Non-pigmented ciliary epithelial cell (primary cell): ENCODE results near the gene SBF2.
A peak's percentile ranks its signal among the peaks of the same experiment; 100 is the strongest.

Experiments used
- DNase-seq: peaks from one replicate; pipeline ENCODE4 v3.0.0-alpha.2; 2010; ENCODE audit warnings: low read depth

SBF2 gene

DNA sequence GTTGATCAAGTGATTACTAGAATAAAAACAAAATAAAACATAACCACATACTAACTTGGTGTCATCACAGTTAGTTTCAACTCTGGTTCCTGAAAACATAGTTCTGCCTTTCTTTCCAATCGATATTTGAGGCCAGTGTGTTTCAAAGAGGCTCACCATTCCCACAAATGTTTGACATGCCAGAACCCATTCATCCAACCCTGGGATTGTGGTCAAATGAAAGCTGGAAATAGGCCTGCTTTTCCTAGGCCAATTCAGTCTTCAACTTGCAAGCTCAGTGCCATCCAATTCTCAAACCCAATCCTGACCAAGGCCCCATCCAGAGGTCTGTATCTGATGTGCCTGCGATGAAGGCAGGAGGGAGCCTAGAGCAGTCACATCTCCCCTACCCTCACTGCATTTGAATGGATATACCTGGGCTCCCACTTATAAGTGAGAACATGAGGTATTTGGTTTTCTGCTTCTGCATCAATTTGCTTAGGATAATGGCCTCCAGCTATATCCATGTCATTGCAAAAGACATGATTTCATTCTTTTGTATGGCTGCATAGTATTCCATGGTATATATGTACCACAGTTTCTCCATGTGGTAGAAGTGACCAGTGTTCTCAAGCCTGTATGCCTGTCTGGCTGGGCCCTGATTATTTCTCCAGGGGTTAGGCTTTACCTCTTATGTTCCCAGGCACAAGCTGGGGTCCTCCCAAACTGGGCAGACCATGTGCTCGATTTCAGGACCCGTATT is 486.9 kb downstream of the SBF2 start:
- DNase-seq = no peak

DNA sequence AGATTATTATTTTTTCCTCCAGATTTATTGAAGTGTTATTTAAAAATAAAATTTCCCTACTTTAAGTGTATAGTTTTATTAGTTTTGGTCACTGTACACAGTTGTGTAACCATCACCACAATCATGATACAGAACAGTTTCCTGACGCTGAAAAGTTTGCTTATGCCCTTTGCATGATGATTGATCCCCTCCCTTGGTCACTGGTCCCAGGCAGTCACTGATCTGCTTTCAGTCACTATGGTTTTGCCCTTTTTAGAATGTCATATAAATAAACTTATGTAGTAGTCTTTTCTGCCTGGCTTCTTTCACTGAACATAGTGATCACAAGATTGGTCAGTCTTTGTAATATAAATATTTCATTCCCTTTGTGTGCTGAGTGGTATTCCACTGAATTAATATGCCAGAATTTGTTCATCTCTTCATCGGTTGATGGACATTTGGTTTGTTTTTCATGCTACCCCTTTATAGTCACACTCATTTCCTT is 489.6 kb downstream of the SBF2 start:
- DNase-seq = no peak

DNA sequence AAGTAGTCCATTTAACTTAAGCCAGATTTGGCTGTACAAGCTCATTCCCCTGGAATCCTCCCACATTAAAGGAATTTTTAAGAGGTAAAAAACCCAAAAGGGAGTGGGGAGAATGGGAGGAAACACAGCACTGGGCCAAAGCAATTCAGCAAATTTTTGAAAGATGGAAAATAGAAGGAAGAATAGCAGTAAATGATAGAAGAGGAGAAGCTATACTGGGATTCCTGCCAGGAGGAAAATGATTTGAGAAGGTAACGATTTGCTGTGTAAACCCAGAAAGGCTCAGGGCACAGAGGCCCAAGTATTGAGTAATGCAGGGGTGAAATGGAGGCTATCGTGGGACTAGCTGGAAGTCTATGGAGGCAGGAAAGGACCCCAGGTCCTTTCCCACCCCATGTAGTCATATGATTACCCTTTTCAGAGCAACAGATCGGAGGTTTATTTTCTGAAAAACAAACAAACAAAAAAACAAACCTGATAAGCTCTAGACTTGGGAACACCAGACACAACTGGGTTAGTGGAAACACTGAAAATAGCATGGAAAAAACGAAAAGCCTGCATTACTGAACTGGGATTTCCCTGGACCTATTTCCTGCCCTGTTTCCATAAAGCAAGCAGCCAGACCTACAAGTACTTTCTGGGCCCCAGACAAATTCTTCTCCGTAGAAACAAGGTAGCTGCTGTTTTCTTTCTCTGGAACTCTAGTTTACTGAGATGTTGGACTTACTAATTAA is 490.2 kb downstream of the SBF2 start:
- DNase-seq = no peak

DNA sequence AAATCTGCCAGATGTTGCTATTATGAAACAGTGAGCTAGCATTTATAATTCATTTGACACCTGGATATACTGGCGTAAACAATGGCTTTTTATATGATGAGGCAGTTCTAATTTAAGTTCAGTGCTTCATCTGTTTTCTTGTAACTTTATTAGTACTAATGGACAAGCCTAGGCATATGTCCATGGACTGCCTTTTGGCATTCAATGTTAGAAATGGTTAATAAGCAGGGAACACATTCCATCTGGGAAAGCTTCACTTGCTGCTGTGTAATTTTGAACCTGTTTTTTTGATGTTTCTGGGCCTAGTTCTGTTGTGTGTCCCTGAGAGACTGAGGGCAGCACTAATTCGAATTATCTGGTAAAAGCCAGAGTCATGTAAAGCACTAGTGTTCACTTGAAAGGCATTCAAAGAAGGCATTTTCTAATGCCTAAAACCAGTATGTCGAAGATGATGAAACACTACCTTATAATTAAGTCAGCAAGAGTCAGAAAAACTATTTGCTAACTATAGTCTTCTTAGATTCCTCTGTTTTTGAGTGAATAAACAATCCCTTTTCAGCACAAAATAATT is 491.6 kb downstream of the SBF2 start:
- no peak for DNase-seq

DNA sequence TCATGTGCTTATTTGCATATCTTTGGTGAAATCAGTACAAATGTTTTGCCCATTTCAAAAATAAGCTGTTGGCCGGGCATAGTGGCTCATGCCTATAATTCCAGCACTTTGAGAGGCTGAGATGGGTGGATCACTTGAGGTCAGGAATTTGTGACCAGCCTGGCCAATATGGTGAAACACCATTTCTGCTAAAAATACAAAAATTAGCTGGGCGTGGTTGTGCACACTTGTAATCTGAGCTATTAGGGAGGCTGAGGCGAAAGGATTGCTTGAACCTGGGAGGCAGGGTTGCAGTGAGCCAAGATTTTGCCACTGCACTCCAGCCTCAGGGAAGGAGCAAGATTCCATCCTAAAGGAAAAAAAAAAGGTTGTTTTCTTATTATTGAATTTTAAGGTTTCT is 494.1 kb downstream of the SBF2 start:
- no peak for DNase-seq

DNA sequence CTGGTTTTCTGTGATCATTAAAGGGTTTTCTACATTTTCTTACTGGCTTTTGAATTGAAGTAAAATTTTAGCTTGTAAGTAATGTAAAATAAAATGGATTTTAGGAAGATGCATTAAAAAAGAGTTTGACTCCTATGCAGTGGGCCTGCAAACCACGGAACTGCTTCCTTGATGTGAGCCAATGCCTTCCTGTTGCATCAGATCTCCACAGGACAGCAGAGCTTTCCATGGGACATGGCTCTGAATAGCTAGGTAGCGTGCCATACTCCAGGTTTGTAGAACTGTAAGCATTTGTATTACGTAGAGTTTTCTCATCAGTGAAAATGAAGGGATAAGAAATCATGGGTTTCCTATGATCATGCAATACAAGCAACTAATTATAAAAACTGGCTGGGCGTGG is 496.7 kb downstream of the SBF2 start:
- DNase-seq = no peak

DNA sequence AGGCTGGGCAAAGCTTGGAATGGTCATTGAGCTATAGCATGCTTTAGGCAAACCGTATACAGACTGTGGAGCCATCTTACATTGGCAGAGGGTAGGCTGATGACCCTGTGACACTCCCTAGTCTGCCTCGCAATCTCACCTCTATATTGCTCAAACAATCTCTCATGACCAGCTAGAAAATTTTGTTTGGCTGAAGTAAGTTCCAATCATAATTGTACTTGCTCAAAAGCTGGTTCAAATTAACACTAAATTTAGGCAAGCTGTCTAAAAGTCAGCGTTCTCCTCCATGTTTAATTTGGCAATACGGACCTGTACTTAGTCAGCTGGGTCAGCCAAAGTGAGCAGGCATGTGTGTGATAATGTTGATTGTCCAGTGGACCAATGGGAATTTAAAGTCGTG is 497.2 kb downstream of the SBF2 start:
- DNase-seq = no peak

DNA sequence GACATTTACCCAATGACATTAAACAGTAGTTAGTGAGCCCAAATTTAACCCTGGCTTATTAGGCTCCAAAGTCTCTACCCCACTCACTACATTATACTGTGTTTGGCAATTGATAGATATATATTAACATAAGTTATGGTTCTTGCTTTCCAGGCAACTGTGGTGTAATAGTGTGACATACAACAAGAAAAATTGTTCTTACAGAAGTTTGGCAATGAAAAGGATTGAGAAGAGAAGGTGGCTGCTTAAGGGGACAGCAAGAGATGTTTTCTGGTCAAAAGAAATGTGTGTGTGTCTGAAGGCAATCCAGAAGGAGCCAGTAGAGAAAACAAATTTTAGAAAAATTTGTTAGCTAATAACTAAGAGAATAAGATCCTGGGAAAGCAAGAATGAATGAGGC is 497.8 kb downstream of the SBF2 start:
- DNase-seq = no peak

DNA sequence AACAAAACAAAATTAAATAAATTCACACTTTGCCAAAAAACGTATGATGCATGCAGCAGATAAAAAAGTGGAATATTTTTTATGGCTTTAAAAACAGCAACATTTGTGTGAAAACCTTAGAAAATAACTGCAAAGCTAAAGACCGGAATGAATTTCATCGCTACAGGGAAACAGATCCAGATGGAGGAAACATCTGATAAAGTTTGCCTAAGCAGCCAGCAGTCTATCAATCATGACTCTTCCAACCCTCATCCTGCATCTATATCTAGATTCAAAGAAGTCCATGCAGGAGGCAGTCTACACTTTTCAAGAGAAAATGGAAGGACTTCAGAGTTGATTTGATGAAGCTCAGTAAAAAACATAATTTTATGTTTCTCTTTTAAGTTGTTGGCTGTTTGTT is 503.3 kb downstream of the SBF2 start:
- no peak for DNase-seq

DNA sequence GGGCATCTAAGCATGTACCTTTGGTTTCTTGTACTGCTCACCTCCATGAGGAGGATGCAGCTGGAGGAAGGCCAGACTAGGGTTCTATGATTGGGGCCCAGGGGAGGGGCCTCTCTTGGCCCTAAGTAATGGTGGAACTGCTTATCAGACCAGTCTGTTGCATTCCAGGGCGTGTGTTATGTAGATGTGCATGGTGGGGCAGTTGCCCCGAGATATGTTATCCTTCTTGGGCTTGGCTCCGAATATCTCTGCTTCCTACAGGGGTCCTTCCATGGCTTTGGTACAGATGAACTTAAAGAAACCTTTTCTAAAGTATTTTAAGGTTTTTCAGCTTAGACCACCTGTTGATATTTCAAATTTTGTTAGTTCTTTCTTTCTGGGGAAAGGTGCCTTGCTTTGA is 504.1 kb downstream of the SBF2 start:
- no peak for DNase-seq

DNA sequence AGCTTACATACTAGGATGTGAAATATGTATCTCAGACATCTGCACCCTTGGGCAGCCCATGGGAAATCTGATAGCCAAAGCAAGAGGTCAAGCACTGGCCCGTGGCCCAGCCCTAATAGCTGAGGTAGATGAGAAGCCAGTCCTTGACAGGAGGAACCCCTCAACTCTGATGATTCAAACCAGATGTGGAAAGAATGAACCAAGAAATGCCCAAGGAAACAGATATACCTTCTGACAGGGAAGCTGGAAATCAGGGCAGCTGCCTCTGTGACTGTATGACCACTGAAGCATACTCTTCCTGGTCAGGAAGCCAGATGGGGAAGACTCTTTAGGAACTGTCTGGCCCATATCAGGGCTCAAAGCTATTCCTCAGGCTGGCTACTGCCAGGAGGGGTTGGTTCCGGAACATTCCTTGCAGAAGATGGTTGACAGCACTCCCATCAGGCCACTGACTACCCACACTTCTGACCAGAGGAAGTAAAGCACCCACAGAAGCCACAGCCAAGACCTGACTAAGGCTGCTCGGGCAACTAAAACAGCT is 506.0 kb downstream of the SBF2 start:
- DNase-seq = peak; percentile 89

DNA sequence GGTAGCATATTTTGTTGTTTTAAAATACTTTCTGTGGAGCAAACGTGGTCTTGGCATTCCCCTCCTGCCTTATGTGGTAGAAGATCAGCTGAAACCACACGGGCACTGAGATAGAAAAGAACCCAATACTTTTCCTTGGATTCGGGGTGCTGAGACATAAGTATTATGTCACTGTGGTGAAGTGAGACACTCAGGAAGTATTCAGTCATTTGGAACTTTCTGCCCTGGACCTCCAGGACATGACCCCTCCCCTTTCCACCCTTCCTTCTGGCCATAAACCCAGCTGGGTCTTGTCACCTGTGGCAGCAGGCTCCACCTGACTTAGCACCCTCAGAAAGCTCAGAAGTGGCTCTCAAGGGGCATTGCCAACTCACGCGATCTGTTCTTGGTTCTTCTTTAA is 506.8 kb downstream of the SBF2 start:
- DNase-seq = no peak

DNA sequence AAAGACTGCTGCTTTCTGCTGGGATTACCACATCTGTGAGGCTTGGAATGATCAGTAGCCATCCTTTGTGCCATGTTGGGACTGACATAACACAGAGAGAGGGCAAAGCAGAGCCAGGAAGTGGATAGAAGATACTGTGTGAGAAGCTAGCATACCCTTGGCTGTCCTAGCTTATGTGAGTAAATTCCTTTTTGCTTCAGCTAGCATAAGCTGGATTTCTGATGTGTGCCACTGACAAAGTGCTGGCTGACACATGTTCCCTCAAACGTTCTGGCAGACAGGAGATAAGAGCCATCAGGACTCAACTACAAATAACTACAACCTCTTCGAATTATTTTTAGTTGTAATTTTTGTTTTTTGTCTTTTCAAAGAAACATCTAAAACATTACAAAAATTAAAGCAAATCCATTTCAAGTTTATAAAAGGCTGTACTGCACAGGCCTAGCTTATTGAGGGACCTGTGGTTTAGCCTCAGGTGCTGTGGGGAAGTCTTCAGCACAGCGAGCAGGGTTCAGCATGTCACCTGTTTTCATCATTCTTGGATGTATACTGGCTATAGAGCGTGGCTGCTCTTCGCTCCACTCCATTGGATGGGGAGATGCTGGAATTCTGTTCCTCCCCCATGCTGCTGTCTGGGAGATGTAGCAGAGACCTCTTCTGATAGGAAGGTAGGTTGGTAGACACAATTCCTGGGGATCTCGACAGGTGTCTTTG is 509.3 kb downstream of the SBF2 start:
- no peak for DNase-seq

DNA sequence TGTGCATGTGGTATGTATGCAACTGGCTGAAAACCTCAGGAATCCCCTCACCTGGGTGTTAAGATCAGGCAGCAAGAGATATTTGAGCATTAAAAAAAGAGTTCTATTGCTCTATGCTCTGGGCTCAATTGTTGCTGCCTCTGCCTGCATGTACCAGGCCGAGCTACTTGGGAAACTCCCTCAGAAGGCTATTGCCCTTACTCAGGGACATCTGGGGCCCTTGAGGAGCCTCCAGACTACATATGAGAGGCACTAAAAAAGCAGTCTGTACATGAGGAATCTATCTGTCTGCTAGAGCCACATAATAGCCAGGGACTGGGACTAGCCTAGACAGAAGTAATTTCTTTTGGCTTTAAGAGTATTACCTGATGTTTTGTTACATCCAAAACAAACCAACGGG is 510.0 kb downstream of the SBF2 start:
- DNase-seq = no peak

DNA sequence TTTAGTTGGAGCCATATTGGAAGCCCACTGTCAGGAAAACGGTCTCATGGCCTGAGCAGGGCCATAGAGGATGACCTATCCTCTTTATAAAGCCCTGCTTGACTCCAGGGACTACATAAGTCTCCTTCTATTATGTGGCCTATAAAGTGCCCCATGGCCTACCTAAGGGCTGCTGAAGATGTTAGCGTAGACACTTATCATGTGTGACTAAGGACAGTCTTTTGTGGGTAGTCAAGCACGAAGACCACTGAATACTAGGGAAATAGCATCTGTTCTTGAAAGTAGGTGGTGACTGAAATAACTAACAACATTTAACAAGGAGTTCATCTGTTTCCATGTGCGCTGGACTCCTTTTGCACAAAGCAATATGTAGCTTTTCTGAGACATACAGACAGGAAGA is 513.1 kb downstream of the SBF2 start:
- DNase-seq = no peak

DNA sequence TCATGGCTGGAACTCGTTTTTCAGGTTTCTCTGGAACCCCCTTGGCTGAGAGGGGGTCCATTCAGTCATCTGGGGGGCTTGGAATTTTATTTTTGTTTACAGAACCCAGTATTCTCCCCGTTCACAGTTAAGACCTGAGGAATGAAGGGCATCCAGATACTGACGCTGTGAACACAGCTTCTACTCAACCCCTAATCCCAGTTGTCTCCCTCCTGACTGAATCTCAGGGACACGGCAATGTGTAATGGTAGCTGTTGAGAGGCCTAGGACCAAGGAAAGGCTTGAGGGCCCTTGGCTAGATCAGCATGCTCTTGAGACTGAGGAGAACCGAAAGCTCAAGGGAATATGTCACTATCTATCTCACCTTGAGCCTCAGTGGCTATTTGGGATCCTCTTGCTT is 516.5 kb downstream of the SBF2 start:
- DNase-seq = no peak

DNA sequence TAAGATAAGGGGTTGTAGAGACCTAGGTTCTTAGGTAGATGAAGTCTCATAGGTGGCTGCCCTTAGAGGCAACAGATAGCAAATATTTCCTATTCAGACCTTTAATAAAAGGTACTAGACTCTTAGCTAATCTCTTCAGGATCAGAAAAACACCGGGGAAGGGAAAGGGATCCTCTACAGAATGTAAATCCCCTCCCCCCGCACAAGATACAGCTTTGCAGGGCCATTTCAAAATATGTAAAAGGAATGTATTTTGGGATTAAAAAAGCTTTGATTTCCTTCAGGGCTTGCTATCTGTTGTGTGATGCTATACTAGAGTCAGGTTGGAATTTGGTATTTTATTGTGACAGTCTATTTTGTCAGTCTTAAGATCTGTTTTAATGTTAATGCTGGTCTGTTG is 517.0 kb downstream of the SBF2 start:
- no peak for DNase-seq

DNA sequence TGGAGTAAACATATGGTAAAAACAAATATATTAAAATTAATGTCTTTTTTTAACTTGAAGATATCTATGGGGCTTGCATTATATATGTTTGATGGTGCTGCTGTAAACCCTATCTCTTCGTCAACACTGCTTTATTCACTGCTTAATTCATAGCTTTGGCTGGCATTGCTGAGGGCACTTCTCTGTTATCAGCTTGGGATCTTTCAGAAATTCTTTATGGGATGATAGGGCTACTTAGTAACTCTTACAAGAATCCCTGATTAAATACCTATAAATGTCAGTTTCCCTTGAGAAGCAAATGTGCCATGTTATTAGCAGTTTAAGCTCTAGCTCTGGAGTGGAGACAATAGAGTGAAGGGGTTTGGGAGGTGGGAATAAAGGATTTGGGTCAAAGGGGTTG is 517.8 kb downstream of the SBF2 start:
- no peak for DNase-seq

DNA sequence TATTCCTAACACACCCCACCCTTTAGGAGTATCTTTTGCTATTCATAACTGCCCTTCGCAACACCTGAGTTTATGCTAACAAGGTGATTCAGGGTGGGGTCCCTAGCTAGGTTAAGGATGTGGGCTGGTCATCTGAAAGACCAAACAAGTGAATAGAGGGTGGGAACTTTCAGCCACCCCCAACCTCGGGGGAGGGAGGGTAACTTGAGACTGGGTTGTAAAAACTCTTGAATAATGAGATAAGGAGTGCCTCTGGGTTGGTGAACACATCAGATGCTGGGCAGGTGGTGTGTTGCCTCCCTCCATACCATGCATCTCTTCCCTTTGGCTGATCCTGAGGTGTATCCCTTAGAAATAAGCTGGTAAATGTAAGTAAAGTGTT is 518.6 kb downstream of the SBF2 start:
- no peak for DNase-seq

DNA sequence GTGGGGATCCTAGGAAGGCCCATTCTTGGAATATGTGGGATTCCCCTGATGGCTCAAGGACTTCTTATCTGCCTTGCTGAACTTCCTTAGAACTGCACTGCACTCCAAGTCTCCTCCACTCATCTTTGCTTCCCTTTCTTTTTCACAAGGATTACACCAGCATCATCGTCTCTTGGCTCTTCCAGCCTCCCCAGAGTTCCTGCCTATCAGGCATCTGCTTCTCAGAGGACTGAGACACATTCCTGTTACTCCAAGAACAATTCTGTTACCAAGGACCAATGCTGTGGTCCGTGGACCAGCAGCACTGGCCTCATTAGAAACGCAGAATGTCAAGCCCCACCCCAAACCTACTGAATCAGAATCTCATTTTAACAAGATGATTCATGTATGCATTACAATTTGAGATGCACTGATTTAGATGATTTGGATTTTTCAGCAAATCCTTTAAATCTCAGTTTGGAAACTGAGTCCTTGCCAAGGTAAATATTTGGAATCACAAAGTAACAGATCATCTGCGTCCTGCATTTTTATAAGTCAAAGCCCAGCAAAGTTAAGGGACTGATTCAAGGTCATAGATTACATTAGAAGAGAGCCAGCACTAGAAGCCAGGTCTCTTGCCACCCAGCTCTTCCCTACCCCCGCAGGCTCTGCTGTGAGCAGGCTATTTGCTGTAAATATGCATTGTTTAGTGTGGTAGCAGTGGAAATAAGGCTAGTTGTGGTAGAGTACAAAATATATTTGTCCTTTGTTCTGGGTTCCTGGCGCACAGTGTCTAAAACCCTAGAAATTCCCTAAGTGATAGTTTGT is 519.2 kb downstream of the SBF2 start:
- DNase-seq = peak; percentile 89

DNA sequence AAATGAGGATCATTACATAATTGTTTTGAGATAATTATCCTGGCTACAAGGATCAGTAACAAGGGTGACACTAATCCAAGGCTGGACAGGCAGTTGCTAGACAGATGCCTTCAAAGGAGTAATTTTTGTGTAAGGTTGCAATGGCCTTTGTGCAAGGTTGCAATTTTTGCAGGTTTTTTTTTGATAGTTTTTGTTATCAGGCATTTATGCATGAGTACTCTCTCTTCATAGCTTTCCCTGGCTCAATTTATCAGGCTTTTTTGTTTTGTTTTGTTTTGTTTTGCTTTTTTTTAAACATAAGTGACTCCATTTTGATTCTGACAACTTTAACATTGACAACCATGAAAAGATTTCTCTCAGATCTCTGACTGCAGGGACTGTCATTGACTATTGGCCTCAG is 519.9 kb downstream of the SBF2 start:
- DNase-seq = no peak

DNA sequence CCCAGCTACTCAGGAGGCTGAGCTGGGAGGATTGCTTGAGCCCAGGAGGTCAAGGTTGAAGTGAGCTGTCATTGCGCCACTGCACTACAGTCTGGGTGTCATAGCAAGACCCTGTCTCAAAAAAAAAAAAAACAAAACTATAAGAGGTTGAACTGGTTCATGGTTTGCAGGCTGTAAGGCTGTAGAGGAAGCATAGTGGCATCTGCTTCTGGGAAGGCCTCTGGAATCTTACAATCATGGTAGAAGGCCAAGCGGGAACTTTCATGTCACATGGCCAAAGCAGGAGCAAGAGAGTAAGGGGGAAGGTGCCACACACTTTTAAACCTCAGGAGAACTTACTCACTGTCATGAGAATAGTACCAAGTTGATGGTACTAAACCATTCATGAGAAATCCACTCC is 520.5 kb downstream of the SBF2 start:
- no peak for DNase-seq
